A549 (cell line): ENCODE results near the gene LRFN4.

ENCODE experiments used
- CEBPB ChIP-seq, 2 experiments: fragments of >200 bp in 1 of 2; sonication (Bioruptor Twin) in 1 of 2; formaldehyde crosslinking in 1 of 2; IDR thresholded peaks; 2 replicates each; pipeline ENCODE4 v1.6.1; 2012 to 2016
- CHD2 ChIP-seq: fragments of 150-350 bp; IDR thresholded peaks from 2 replicates; pipeline ENCODE4 v1.6.1; 2014; ENCODE audit warnings: low read length; ENCODE audit not compliant: partially characterized antibody
- CHD4 ChIP-seq: fragments of 200-600 bp; sonication (generic); IDR thresholded peaks from 2 replicates; pipeline ENCODE4 v1.6.1; 2016; ENCODE audit warnings: antibody characterized with exemption, mild to moderate bottlenecking, borderline replicate concordance
- EP300 ChIP-seq, 2 experiments: fragments of >200 bp; sonication (Bioruptor Twin); formaldehyde crosslinking; IDR thresholded peaks; 2 replicates in 1 of 2; 3 replicates in 1 of 2; pipeline ENCODE4 v1.6.1; 2016 to 2017
- ESRRA ChIP-seq: fragments of 150-350 bp; IDR thresholded peaks from 2 replicates; pipeline ENCODE4 v1.6.1; 2014; ENCODE audit warnings: mild to moderate bottlenecking, low read length, borderline replicate concordance
- JUN ChIP-seq, 2 experiments: fragments of >200 bp; sonication (Bioruptor Twin); formaldehyde crosslinking; IDR thresholded peaks; 2 replicates in 1 of 2; 3 replicates in 1 of 2; pipeline ENCODE4 v1.6.1; 2016 to 2017
- JUNB ChIP-seq: fragments of >200 bp; sonication (Bioruptor Twin); formaldehyde crosslinking; IDR thresholded peaks from 2 replicates; pipeline ENCODE4 v1.6.1; 2016
- KDM5A ChIP-seq: fragments of 200-600 bp; sonication (generic); IDR thresholded peaks from 2 replicates; pipeline ENCODE4 v1.6.1; 2016; ENCODE audit warnings: antibody characterized with exemption, mild to moderate bottlenecking
- MAFK ChIP-seq: fragments of 450-650 bp; IDR thresholded peaks from 2 replicates; pipeline ENCODE4 v1.6.1; 2014; ENCODE audit not compliant: partially characterized antibody
- MYC ChIP-seq: IDR thresholded peaks from 2 replicates; pipeline ENCODE4 v1.6.1; 2012; ENCODE audit warnings: mild to moderate bottlenecking, inconsistent platforms, low read length, improper control_type of control experiment, borderline replicate concordance
- POLR2A ChIP-seq: IDR thresholded peaks from 2 replicates; pipeline ENCODE4 v1.6.1; 2012; ENCODE audit warnings: mild to moderate bottlenecking, low read length
- TP53 ChIP-seq: fragments of 250-450 bp; sonication (Bioruptor Pico); IDR thresholded peaks from 2 replicates; pipeline ENCODE4 v1.5.0; 2021; ENCODE audit warnings: mild to moderate bottlenecking, moderate library complexity
- TF ChIP-seq, protein P1 (sequence below): fragments of >200 bp; sonication (Bioruptor Twin); formaldehyde crosslinking; IDR thresholded peaks from 3 replicates; pipeline ENCODE4 v1.5.1; 2016
- TF ChIP-seq, protein P2 (sequence below): fragments of 200-600 bp; sonication (generic); IDR thresholded peaks from 2 replicates; pipeline ENCODE4 v1.6.1; 2016; ENCODE audit warnings: antibody characterized with exemption, mild to moderate bottlenecking, moderate library complexity

DNA sequence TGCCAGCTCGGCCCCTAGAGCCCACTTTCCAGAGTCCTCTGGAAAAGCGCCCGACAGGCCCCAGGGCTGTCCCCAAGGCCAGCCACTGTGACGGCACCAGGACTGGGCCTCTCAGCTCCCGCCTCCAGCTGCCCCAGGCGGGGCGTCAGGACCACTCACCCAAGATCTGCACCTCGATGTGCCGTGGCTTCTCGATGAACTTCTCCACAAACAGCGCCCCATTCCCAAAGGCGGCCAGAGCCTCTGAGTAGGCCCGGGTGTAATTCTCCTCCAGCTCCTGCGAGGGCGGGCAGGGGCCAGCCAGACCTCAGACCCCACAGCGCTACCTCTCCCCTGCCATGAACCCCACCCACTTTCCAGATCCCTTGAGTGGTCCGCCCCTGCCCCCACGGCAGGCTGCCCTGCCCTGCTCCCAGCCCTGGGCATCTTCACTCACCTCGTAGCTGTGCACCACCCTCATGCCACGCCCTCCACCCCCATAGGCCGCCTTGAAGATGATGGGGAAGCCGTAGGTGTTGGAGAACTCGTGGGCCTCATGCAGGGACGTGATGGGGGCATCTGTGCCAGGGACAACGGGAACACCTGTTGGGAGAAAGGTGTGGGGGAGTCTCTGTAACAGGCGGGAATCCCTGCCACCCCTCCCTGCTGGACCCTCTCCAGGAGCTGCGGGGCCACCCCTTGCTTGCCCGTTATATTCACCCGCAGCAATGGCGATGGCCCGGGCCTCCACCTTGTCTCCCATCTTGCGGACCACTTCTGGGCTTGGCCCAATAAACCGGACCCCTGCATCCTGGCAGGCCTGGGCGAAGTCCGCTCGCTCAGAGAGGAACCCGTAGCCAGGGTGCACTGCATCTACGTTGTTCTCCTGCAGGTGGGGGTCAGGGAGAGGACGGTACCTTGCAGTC is 14.0 kb downstream of the LRFN4 start:
- TF ChIP-seq TP53 = no peak
- no peak for TF ChIP-seq JUN (IDR thresholded peaks at IDR 0.05)
- no peak for TF ChIP-seq ESRRA
- TF ChIP-seq EP300 (IDR thresholded peaks at IDR 0.05) = no peak
- TF ChIP-seq, protein P1, sequence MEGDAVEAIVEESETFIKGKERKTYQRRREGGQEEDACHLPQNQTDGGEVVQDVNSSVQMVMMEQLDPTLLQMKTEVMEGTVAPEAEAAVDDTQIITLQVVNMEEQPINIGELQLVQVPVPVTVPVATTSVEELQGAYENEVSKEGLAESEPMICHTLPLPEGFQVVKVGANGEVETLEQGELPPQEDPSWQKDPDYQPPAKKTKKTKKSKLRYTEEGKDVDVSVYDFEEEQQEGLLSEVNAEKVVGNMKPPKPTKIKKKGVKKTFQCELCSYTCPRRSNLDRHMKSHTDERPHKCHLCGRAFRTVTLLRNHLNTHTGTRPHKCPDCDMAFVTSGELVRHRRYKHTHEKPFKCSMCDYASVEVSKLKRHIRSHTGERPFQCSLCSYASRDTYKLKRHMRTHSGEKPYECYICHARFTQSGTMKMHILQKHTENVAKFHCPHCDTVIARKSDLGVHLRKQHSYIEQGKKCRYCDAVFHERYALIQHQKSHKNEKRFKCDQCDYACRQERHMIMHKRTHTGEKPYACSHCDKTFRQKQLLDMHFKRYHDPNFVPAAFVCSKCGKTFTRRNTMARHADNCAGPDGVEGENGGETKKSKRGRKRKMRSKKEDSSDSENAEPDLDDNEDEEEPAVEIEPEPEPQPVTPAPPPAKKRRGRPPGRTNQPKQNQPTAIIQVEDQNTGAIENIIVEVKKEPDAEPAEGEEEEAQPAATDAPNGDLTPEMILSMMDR = no peak
- no peak for TF ChIP-seq CHD4
- TF ChIP-seq, protein P2, sequence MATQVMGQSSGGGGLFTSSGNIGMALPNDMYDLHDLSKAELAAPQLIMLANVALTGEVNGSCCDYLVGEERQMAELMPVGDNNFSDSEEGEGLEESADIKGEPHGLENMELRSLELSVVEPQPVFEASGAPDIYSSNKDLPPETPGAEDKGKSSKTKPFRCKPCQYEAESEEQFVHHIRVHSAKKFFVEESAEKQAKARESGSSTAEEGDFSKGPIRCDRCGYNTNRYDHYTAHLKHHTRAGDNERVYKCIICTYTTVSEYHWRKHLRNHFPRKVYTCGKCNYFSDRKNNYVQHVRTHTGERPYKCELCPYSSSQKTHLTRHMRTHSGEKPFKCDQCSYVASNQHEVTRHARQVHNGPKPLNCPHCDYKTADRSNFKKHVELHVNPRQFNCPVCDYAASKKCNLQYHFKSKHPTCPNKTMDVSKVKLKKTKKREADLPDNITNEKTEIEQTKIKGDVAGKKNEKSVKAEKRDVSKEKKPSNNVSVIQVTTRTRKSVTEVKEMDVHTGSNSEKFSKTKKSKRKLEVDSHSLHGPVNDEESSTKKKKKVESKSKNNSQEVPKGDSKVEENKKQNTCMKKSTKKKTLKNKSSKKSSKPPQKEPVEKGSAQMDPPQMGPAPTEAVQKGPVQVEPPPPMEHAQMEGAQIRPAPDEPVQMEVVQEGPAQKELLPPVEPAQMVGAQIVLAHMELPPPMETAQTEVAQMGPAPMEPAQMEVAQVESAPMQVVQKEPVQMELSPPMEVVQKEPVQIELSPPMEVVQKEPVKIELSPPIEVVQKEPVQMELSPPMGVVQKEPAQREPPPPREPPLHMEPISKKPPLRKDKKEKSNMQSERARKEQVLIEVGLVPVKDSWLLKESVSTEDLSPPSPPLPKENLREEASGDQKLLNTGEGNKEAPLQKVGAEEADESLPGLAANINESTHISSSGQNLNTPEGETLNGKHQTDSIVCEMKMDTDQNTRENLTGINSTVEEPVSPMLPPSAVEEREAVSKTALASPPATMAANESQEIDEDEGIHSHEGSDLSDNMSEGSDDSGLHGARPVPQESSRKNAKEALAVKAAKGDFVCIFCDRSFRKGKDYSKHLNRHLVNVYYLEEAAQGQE = no peak
- TF ChIP-seq JUNB = no peak
- TF ChIP-seq CEBPB (IDR thresholded peaks at IDR 0.05) = no peak
- no peak for TF ChIP-seq MAFK
- no peak for TF ChIP-seq MYC
- TF ChIP-seq KDM5A = no peak
- TF ChIP-seq CHD2 = no peak
- no peak for TF ChIP-seq POLR2A
